Upper lobe of left lung (tissue), 6 donors: ENCODE data around the gene SPOCD1. TPM values are rescaled to one million over a fixed set of nuclear protein-coding genes. Genes with fewer than 3 reads are reported as not detected.

Experiments used
- ATAC-seq, 2 donors: fragments of 200-7000 bp; cut with Tn5 transposase; one replicate each; pipeline ENCODE4 v1.9.1; 2022; ENCODE audit warnings: mild to moderate bottlenecking in 2 of 2, moderate library complexity in 2 of 2; ENCODE audit not compliant: low FRiP score in 2 of 2
- DNase-seq, 2 donors: peaks; one replicate each; pipeline ENCODE4 v3.0.0-alpha.2; 2019 to 2020
- H3K27ac ChIP-seq, 4 donors: fragments of 200-600 bp; sonication (generic); one replicate each; pipeline ENCODE4 v1.5.1; 2016 to 2019
- H3K27me3 ChIP-seq, 4 donors: fragments of 200-600 bp; sonication (generic); one replicate each; pipeline ENCODE4 v1.5.1; 2017 to 2019
- H3K36me3 ChIP-seq, 4 donors: fragments of 200-600 bp; sonication (generic); one replicate each; pipeline ENCODE4 v1.5.1; 2016 to 2019
- H3K4me1 ChIP-seq, 4 donors: fragments of 200-600 bp; sonication (generic); one replicate each; pipeline ENCODE4 v1.5.1; 2018 to 2019
- H3K4me3 ChIP-seq, 4 donors: fragments of 200-600 bp; sonication (generic); one replicate each; pipeline ENCODE4 v1.5.1; 2017 to 2019; ENCODE audit warnings: mild to moderate bottlenecking in 2 of 4, moderate library complexity in 1 of 4
- H3K9me3 ChIP-seq, 4 donors: fragments of 200-600 bp; sonication (generic); one replicate each; pipeline ENCODE4 v1.5.1; 2018 to 2019
- EP300 ChIP-seq, 4 donors: sonication (generic); formaldehyde crosslinking; IDR thresholded peaks; one replicate each; pipeline ENCODE4 v1.5.1; 2017; ENCODE audit warnings: antibody characterized with exemption in 4 of 4, control low read depth in 2 of 4
- POLR2A ChIP-seq, 4 donors: fragments of 450-650 bp; IDR thresholded peaks; one replicate each; pipeline ENCODE4 v1.5.1; 2016 to 2017; ENCODE audit warnings: antibody characterized with exemption in 4 of 4, mild to moderate bottlenecking in 2 of 4
- POLR2AphosphoS5 ChIP-seq, 2 donors: sonication (generic); formaldehyde crosslinking; IDR thresholded peaks; one replicate each; pipeline ENCODE4 v1.5.1; 2017; ENCODE audit warnings: antibody characterized with exemption in 2 of 2
- WGBS, 2 donors: methylation state at CpG; one replicate each; pipeline ENCODE4 v1.1.5; 2017 to 2018; 5-methylcytosine and 5-hydroxymethylcytosine counted together
- total RNA-seq, 6 donors: library from RNA; depleted of rRNA in 4 of 6; stranded (reverse); fragments of >200 nt in 4 of 6; gene quantifications; one replicate each; pipeline versions ENCODE4 v1.1.0 to v1.2.1, GENCODE V29; 2016 to 2021
- TF ChIP-seq, protein P1 (sequence below), 6 experiments: fragments of 450-650 bp in 4 of 6; fragments of 200-600 bp in 2 of 6; sonication (generic) in 2 of 6; IDR thresholded peaks; one replicate each; pipeline ENCODE4 v1.5.1; 2016 to 2019; ENCODE audit warnings: antibody characterized with exemption in 6 of 6
- donor health status: DM: no; HTN: no; CAD: no; lungs with moderate emphysema.
- donor health status: DM: no; HTN: yes; CAD: no; lungs with severe emphysema.

Gene SPOCD1
- total RNA-seq, 6 donors from 2014 or later: 7.3 to 63.3 (median 10.4) TPM

DNA sequence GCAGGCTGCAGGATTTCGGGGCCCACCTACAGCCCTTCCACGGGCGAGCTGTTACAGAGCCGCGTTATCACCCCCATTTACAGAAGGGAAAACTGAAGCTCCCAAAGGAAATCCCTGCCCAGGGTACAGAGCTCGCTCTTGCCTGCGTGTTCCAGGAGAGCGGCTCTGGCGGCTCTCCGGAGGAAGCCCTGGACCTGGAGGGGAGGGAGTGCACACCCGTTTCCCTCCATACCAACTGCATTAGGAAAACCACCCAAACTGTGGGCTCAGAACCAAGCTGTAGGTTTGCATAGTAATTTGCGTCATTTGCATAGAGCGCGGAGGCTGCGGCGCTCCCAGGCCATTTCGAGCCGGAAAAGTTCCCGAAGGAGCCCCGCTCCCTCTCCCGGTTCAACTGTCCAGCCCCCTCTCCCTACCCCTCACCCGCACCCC is 27.0 kb downstream of the SPOCD1 start:
- 1% methylated on average over 14 to 17 of the region's 22 CpGs for WGBS, 2 donors
- ATAC-seq: peak; percentile 56 to 59
- peak overlapping the region; percentile 55 to 69 (median 62) for H3K4me3 ChIP-seq
- peak in 1 of 2 donors; percentile 32 for DNase-seq
- TF ChIP-seq, protein P1, sequence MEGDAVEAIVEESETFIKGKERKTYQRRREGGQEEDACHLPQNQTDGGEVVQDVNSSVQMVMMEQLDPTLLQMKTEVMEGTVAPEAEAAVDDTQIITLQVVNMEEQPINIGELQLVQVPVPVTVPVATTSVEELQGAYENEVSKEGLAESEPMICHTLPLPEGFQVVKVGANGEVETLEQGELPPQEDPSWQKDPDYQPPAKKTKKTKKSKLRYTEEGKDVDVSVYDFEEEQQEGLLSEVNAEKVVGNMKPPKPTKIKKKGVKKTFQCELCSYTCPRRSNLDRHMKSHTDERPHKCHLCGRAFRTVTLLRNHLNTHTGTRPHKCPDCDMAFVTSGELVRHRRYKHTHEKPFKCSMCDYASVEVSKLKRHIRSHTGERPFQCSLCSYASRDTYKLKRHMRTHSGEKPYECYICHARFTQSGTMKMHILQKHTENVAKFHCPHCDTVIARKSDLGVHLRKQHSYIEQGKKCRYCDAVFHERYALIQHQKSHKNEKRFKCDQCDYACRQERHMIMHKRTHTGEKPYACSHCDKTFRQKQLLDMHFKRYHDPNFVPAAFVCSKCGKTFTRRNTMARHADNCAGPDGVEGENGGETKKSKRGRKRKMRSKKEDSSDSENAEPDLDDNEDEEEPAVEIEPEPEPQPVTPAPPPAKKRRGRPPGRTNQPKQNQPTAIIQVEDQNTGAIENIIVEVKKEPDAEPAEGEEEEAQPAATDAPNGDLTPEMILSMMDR (IDR thresholded peaks at IDR 0.05): no peak
- TF ChIP-seq POLR2AphosphoS5 (IDR thresholded peaks at IDR 0.05) (no peak), POLR2A (IDR thresholded peaks at IDR 0.05) (no peak), EP300 (IDR thresholded peaks at IDR 0.05) (no peak)
- peaks cover 5 to 10% (median 7%) of the 10 kb centered on the region in 4 donors for H3K4me1 ChIP-seq
- H3K27ac ChIP-seq: peak overlapping the region; percentile 79 to 88 (median 85)
- H3K27me3 ChIP-seq: no peaks in the 10 kb centered on the region
- no peaks in the 10 kb centered on the region for H3K36me3 ChIP-seq
- no peaks in the 10 kb centered on the region for H3K9me3 ChIP-seq

DNA sequence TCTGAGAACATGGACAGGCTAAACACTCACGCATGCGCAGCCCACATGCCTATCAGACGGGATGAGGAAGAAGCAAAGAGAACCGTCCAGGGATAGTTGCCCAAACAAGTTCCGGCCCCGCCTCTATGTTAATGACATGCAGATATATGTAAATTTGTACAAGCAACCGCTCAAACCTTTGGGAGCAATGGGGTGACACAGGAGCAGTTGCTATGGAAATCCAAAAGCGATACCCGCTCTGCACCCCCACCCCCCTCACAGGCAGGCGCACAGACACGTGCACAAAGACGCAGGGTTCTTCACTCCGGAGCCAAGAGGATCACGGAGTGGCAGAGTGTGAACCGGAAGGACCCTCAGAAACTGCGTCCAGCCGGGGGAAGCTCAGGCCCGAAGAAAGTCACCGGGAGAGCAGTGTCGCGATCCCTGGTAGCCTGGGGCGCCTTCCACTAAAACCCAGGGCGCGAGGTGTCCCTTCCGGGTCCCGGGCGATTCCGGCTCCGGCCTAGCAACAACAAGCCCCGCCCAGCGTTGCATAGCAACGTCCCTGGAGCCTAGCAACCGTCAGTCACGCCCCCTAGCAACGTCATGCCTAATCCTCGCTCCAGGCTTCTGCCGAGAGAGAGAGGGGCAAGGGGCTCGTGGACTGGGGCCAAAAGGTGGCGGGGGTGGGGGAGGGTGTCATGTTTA is 27.5 kb downstream of the SPOCD1 start:
- H3K4me3 ChIP-seq: peak overlapping the region; percentile 55 to 69 (median 62)
- no peaks in the 10 kb centered on the region for H3K27me3 ChIP-seq
- TF ChIP-seq POLR2A (IDR thresholded peaks at IDR 0.05): peak in 1 of 4 donors; percentile 68
- TF ChIP-seq EP300 (IDR thresholded peaks at IDR 0.05): no peak
- TF ChIP-seq POLR2AphosphoS5 (IDR thresholded peaks at IDR 0.05): peak in 1 of 2 donors; percentile 74
- TF ChIP-seq, protein P1 (IDR thresholded peaks at IDR 0.05): peak in 1 of 6 experiments; percentile 6
- no peaks in the 10 kb centered on the region for H3K36me3 ChIP-seq
- 4 to 7% methylated on average over 8 to 39 of the region's 39 CpGs for WGBS, 2 donors
- H3K27ac ChIP-seq: peak overlapping the region; percentile 79 to 88 (median 85)
- peak; percentile 92 to 94 for ATAC-seq
- no peaks in the 10 kb centered on the region for H3K9me3 ChIP-seq
- peaks cover 5 to 10% (median 7%) of the 10 kb centered on the region in 4 donors for H3K4me1 ChIP-seq
- peak; percentile 94 for DNase-seq

DNA sequence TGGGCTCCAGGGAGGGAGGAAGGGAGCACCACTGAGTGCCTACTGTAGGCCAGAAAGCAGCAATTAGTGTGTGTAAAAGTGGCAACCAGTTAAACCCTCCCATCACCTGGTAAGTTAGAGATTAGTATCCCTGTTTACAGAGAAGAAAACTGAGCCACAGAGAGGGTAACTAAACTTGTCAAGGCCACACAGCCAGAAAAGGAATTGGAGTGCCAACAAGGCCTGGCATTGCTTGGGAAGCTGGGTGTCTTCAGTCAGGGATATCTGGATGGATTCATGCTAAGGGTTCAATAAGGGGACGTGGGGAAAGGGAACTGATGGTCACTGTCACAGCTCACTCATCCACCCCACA is 28.1 kb downstream of the SPOCD1 start:
- H3K27me3 ChIP-seq: no peaks in the 10 kb centered on the region
- 45 to 50% methylated on average over 1 of the region's 1 CpG for WGBS, 2 donors
- no peak for TF ChIP-seq POLR2A (IDR thresholded peaks at IDR 0.05)
- TF ChIP-seq POLR2AphosphoS5 (IDR thresholded peaks at IDR 0.05): no peak
- no peak for TF ChIP-seq EP300 (IDR thresholded peaks at IDR 0.05)
- TF ChIP-seq, protein P1 (IDR thresholded peaks at IDR 0.05): no peak
- no peaks in the 10 kb centered on the region for H3K36me3 ChIP-seq
- H3K4me3 ChIP-seq: peak overlapping the region in 2 of 4 donors; percentile 55 to 69
- H3K27ac ChIP-seq: peak overlapping the region in 2 of 4 donors; percentile 83 to 87
- H3K9me3 ChIP-seq: no peaks in the 10 kb centered on the region
- H3K4me1 ChIP-seq: peaks cover 5 to 10% (median 8%) of the 10 kb centered on the region in 4 donors
- DNase-seq (no peak), ATAC-seq (no peak)

DNA sequence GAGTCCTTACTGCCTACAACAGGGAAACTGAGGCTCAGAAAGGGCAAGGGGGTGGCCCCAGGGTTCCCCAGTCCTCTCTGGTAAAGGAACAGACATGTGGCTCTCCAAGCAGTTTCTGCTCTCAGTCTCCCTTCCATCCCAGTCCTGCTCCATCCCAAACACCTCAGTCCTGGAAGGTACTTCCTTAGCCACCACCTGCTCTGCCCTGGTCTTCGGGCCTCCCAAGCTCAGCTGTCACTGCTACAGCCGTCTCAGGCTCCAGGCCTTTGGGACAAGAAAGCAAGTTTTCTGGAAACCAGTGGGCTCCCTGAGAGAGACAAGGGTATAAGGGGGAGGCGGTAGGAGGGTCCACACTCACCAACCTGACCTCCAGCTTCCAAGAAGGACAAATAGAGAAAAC is 28.6 kb downstream of the SPOCD1 start:
- DNase-seq (no peak), ATAC-seq (no peak)
- H3K27ac ChIP-seq: peak overlapping the region in 1 of 4 donors; percentile 87
- no peak overlapping the region for H3K4me3 ChIP-seq
- H3K9me3 ChIP-seq: no peaks in the 10 kb centered on the region
- no peaks in the 10 kb centered on the region for H3K36me3 ChIP-seq
- 84 to 96% methylated on average over 3 of the region's 3 CpGs for WGBS, 2 donors
- peaks cover 5 to 15% (median 13%) of the 10 kb centered on the region in 4 donors for H3K4me1 ChIP-seq
- H3K27me3 ChIP-seq: no peaks in the 10 kb centered on the region
- TF ChIP-seq EP300 (IDR thresholded peaks at IDR 0.05) (no peak), POLR2A (IDR thresholded peaks at IDR 0.05) (no peak), POLR2AphosphoS5 (IDR thresholded peaks at IDR 0.05) (no peak)
- TF ChIP-seq, protein P1 (IDR thresholded peaks at IDR 0.05): no peak
